ENCODE results near the gene CLDN20. TPM values are rescaled to one million over a fixed set of nuclear protein-coding genes. Genes with fewer than 3 reads are reported as not detected.
"Not testable (repeated sequence)": the region's sequence is repeated elsewhere in the genome, so short reads cannot be mapped to it uniquely, and the experiment has no call there.

Gene CLDN20
- total and polyA plus RNA-seq, 2 experiments from 2014 or later = 0.56 TPM; not detected in 1

DNA sequence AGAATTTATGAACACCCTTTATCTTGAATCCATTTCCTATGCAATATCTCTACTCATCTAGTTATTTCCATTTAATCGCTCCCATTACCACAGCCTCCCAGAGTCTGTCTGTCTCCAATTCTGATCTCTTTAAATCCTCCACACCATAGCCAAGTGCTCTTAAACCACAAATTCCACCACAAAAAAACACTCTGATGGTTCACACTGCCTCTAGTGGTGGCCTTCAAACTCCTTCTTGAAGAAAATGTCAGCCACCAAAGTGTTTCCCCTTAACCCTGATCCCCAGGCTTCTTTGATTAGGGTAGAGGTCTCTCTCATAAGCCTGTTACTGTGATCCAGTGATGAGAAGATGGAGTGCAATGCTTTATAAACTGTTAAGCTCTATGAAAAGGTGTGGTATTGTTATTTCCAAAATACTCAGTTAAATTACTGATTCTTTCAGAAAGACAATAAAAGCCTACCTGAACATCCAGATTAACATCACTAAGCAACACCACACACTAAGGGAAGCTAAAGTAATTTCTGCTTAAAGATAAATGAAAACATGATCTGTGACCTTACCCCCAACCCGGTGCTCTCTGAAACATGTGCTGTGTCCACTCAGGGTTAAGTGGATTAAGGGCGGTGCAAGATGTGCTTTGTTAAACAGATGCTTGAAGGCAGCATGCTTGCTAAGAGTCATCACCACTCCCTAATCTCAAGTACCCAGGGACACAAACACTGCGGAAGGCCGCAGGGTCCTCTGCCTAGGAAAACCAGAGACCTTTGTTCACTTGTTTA is 4.5 kb downstream of the CLDN20 start:
- H3K36me3 ChIP-seq (replicated peaks; ENCODE audit: insufficient read depth, low read depth); DNase-seq (ENCODE audit: low spot score); H3K9me2 ChIP-seq (replicated peaks; ENCODE audit: insufficient read depth); H3K79me2 ChIP-seq; H3K27me3 ChIP-seq; H3K4me3 ChIP-seq; H3K4me2 ChIP-seq; H4K20me1 ChIP-seq (ENCODE audit: insufficient read depth, poor library complexity, severe bottlenecking); H3K9me3 ChIP-seq (ENCODE audit: low read depth); H2AFZ ChIP-seq: not testable (repeated sequence)
- H3K27ac ChIP-seq = peak overlapping the region; percentile 4
- H3K4me1 ChIP-seq (ENCODE audit: insufficient read depth) = peaks cover 13% of the 10 kb centered on the region
- WGBS (ENCODE audit: low lambda C conversion rate, missing lambda C conversion rate) = 58% methylated on average over 5 of the region's 5 CpGs
- TF ChIP-seq, protein P1, sequence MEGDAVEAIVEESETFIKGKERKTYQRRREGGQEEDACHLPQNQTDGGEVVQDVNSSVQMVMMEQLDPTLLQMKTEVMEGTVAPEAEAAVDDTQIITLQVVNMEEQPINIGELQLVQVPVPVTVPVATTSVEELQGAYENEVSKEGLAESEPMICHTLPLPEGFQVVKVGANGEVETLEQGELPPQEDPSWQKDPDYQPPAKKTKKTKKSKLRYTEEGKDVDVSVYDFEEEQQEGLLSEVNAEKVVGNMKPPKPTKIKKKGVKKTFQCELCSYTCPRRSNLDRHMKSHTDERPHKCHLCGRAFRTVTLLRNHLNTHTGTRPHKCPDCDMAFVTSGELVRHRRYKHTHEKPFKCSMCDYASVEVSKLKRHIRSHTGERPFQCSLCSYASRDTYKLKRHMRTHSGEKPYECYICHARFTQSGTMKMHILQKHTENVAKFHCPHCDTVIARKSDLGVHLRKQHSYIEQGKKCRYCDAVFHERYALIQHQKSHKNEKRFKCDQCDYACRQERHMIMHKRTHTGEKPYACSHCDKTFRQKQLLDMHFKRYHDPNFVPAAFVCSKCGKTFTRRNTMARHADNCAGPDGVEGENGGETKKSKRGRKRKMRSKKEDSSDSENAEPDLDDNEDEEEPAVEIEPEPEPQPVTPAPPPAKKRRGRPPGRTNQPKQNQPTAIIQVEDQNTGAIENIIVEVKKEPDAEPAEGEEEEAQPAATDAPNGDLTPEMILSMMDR (IDR thresholded peaks at IDR 0.05; ENCODE audit: poor library complexity) = peak; percentile 44

- Histone ChIP-seq H3K27ac (no peak overlapping the region), H3K4me2 (no peak overlapping the region), H2AFZ (no peak overlapping the region), H3K79me2 (peaks cover 3% of the 10 kb centered on the region), H3K9me2 (replicated peaks; ENCODE audit: insufficient read depth) (no peaks in the 10 kb centered on the region), H4K20me1 (ENCODE audit: insufficient read depth, poor library complexity, severe bottlenecking) (no peaks in the 10 kb centered on the region), H3K9me3 (ENCODE audit: low read depth) (no peaks in the 10 kb centered on the region), H3K4me3 (no peak overlapping the region), H3K27me3 (no peaks in the 10 kb centered on the region), H3K36me3 (replicated peaks; ENCODE audit: insufficient read depth, low read depth) (no peaks in the 10 kb centered on the region), H3K4me1 (ENCODE audit: insufficient read depth) (peaks cover 27% of the 10 kb centered on the region)
- no peak for DNase-seq (ENCODE audit: low spot score)
- no peak for TF ChIP-seq EZH2 (IDR thresholded peaks at IDR 0.05; ENCODE audit: borderline replicate concordance)
- TF ChIP-seq, protein P1 (IDR thresholded peaks at IDR 0.05; ENCODE audit: poor library complexity) = no peak
- no peak for TF ChIP-seq EZH2phosphoT487 (IDR thresholded peaks at IDR 0.05; ENCODE audit: low read depth, severe bottlenecking, unreplicated experiment)
- WGBS (ENCODE audit: low lambda C conversion rate, missing lambda C conversion rate) = 55% methylated on average over 3 of the region's 3 CpGs
Observed at GRCh38 chr6:155269765-155270164, 6.0 kb downstream of the CLDN20 start.

GRCh38 chr6:155270561-155271091 is 6.8 kb downstream of the CLDN20 start:
- Histone ChIP-seq H3K27me3 (no peaks in the 10 kb centered on the region), H3K4me3 (no peak overlapping the region), H3K9me2 (replicated peaks; ENCODE audit: insufficient read depth) (no peaks in the 10 kb centered on the region), H3K27ac (no peak overlapping the region), H4K20me1 (ENCODE audit: insufficient read depth, poor library complexity, severe bottlenecking) (no peaks in the 10 kb centered on the region), H3K4me2 (no peak overlapping the region), H3K9me3 (ENCODE audit: low read depth) (no peaks in the 10 kb centered on the region), H3K79me2 (no peaks in the 10 kb centered on the region), H3K36me3 (replicated peaks; ENCODE audit: insufficient read depth, low read depth) (no peaks in the 10 kb centered on the region), H3K4me1 (ENCODE audit: insufficient read depth) (peaks cover 27% of the 10 kb centered on the region), H2AFZ (no peak overlapping the region)
- no peak for DNase-seq (ENCODE audit: low spot score)
- TF ChIP-seq, protein P1 (IDR thresholded peaks at IDR 0.05; ENCODE audit: poor library complexity) = no peak
- TF ChIP-seq EZH2phosphoT487 (IDR thresholded peaks at IDR 0.05; ENCODE audit: low read depth, severe bottlenecking, unreplicated experiment) (no peak), EZH2 (IDR thresholded peaks at IDR 0.05; ENCODE audit: borderline replicate concordance) (no peak)
- 72% methylated on average over 7 of the region's 7 CpGs for WGBS (ENCODE audit: low lambda C conversion rate, missing lambda C conversion rate)

Measured in hepatocyte (in vitro differentiated cells).